Measurements from ENCODE around the gene XRRA1. TPM values are rescaled to one million over a fixed set of nuclear protein-coding genes. Genes with fewer than 3 reads are reported as not detected.

XRRA1 gene
- total RNA-seq, 1 experiment from 2014 or later = 23.5 TPM

DNA sequence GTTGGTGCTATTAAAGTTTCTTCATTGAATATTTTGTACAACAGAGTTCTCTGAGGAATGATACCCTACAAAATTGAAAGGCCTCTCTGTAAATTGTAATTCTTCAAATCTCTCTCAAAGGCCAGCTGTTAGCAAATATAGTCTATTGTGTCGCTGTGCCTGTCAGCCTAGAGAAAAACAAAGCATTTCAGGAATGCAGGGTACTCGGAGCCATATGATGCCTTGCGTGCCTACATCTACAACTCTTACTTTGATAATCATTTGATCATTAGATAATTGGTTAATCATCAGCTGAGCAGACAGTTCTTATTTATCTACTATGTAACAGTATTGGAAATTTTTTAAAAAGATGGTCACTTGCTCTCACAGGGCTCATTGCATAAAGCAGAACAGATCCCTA, 132.9 kb downstream of the XRRA1 start:
- Histone ChIP-seq H3K9me3 (ENCODE audit: low read length) (no peaks in the 10 kb centered on the region), H2AFZ (ENCODE audit: low read length) (no peak overlapping the region), H3K79me2 (ENCODE audit: low read length) (no peaks in the 10 kb centered on the region), H3K4me1 (ENCODE audit: insufficient read depth, low read length) (peaks cover 5% of the 10 kb centered on the region; the same call in 1 of the 2 replicates), H3K36me3 (ENCODE audit: low read depth, low read length) (peaks cover 15% of the 10 kb centered on the region), H3F3A (ENCODE audit: low read length, unreplicated experiment) (no peaks in the 10 kb centered on the region), H3K4me3 (ENCODE audit: low read length) (no peak overlapping the region), H3K4me2 (ENCODE audit: low read length) (no peak overlapping the region), H3K9me2 (replicated peaks; ENCODE audit: low read length) (no peaks in the 10 kb centered on the region), H3K9ac (ENCODE audit: low read length) (no peak overlapping the region), H3K27ac (ENCODE audit: low read length) (no peak overlapping the region), H4K20me1 (ENCODE audit: low read length) (no peaks in the 10 kb centered on the region; the same call in 1 of the 2 replicates), H3K27me3 (ENCODE audit: low read length) (no peaks in the 10 kb centered on the region)
- ATAC-seq = no peak
- intact Hi-C loops (cut with micrococcal nuclease) = no loop called here
- no peak for DNase-seq
- CTCF ChIA-PET = interaction anchor here (0.6 kb wide), 1 partner anchor 330 kb away, joined by 3 read pairs; no protein-coding TSS in a partner anchor
- no TSS peak for BruUV-seq (replicated peaks)
- TF ChIP-seq, protein P1, sequence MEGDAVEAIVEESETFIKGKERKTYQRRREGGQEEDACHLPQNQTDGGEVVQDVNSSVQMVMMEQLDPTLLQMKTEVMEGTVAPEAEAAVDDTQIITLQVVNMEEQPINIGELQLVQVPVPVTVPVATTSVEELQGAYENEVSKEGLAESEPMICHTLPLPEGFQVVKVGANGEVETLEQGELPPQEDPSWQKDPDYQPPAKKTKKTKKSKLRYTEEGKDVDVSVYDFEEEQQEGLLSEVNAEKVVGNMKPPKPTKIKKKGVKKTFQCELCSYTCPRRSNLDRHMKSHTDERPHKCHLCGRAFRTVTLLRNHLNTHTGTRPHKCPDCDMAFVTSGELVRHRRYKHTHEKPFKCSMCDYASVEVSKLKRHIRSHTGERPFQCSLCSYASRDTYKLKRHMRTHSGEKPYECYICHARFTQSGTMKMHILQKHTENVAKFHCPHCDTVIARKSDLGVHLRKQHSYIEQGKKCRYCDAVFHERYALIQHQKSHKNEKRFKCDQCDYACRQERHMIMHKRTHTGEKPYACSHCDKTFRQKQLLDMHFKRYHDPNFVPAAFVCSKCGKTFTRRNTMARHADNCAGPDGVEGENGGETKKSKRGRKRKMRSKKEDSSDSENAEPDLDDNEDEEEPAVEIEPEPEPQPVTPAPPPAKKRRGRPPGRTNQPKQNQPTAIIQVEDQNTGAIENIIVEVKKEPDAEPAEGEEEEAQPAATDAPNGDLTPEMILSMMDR (conservative IDR thresholded peaks at IDR 0.05; ENCODE audit: low read depth, low read length) = no peak
- TF ChIP-seq EZH2 (IDR thresholded peaks at IDR 0.05; ENCODE audit: low read length, unreplicated experiment) (no peak), EZH2phosphoT487 (IDR thresholded peaks at IDR 0.05; ENCODE audit: borderline replicate concordance, low read length) (no peak)
- POLR2A ChIA-PET (ENCODE audit: unreplicated experiment) = no interaction called here

DNA sequence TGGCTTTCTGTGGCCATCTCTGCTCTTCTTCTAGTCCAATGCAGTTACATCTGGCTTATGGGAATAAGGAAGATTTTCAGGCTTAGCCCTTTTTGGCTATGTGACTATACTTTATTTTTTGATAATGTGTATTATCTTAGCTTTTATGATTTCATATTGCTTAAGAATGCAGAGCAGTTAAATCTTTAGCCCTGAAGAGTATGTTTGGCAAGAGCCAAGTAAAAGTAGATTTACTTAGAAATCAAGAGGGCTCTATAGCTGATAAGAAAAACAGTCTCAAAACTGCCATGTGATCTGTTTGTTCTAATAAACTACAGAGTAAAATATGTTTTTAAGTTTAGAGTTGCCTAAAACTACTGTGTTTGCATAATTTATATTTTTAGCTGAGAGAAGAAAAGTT, 139.1 kb downstream of the XRRA1 start:
- ATAC-seq (no peak), DNase-seq (no peak)
- Histone ChIP-seq H3K9me3 (ENCODE audit: low read length) (no peaks in the 10 kb centered on the region), H3K4me2 (ENCODE audit: low read length) (no peak overlapping the region), H3K27me3 (ENCODE audit: low read length) (no peaks in the 10 kb centered on the region), H3K9ac (ENCODE audit: low read length) (no peak overlapping the region), H3K9me2 (replicated peaks; ENCODE audit: low read length) (no peaks in the 10 kb centered on the region), H3K36me3 (ENCODE audit: low read depth, low read length) (peaks cover 9% of the 10 kb centered on the region; the same call in 1 of the 2 replicates), H3K27ac (ENCODE audit: low read length) (no peak overlapping the region), H3K4me1 (ENCODE audit: insufficient read depth, low read length) (peaks cover 8% of the 10 kb centered on the region), H4K20me1 (ENCODE audit: low read length) (no peaks in the 10 kb centered on the region), H3K79me2 (ENCODE audit: low read length) (peaks cover 17% of the 10 kb centered on the region), H3K4me3 (ENCODE audit: low read length) (no peak overlapping the region), H2AFZ (ENCODE audit: low read length) (no peak overlapping the region), H3F3A (ENCODE audit: low read length, unreplicated experiment) (no peaks in the 10 kb centered on the region)
- CTCF ChIA-PET = no interaction called here
- TF ChIP-seq EZH2phosphoT487 (IDR thresholded peaks at IDR 0.05; ENCODE audit: borderline replicate concordance, low read length) = no peak
- TF ChIP-seq, protein P1 (conservative IDR thresholded peaks at IDR 0.05; ENCODE audit: low read depth, low read length) = no peak
- TF ChIP-seq EZH2 (IDR thresholded peaks at IDR 0.05; ENCODE audit: low read length, unreplicated experiment) = no peak
- no TSS peak for BruUV-seq (replicated peaks)
- POLR2A ChIA-PET (ENCODE audit: unreplicated experiment) = no interaction called here
- intact Hi-C loops (cut with micrococcal nuclease) = no loop called here

DNA sequence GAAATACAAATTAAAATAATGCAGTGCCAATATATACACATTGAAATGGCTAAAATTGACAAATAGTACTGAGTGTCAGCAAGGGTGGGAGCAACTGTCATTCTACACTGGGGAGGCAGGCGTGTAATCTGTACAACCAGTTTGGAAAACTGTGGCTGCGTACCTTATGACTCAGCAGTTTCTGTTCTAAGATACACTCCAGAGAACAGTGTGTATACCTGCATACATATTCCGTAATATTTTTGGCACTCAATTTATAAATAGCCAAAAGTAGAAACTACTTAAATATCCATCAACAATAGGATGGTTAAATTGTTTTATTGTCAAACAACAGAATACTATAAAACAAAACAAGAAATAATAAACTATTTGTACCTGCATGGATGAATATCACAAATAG, 142.6 kb downstream of the XRRA1 start:
- intact Hi-C loops (cut with micrococcal nuclease) = no loop called here
- peak; percentile 40; the same call in 1 of the 2 replicates for ATAC-seq
- H4K20me1 ChIP-seq (ENCODE audit: low read length) = no peaks in the 10 kb centered on the region
- H3K27ac ChIP-seq (ENCODE audit: low read length) = no peak overlapping the region
- H3K36me3 ChIP-seq (ENCODE audit: low read depth, low read length) = peaks cover 9% of the 10 kb centered on the region; the same call in 1 of the 2 replicates
- peak; percentile 51 for DNase-seq
- TF ChIP-seq EZH2phosphoT487 (IDR thresholded peaks at IDR 0.05; ENCODE audit: borderline replicate concordance, low read length) (no peak), EZH2 (IDR thresholded peaks at IDR 0.05; ENCODE audit: low read length, unreplicated experiment) (no peak)
- TF ChIP-seq, protein P1 (conservative IDR thresholded peaks at IDR 0.05; ENCODE audit: low read depth, low read length) = no peak
- BruUV-seq (replicated peaks) = no TSS peak
- peaks cover 8% of the 10 kb centered on the region for H3K4me1 ChIP-seq (ENCODE audit: insufficient read depth, low read length)
- H3F3A ChIP-seq (ENCODE audit: low read length, unreplicated experiment) = no peaks in the 10 kb centered on the region
- no peak overlapping the region for H2AFZ ChIP-seq (ENCODE audit: low read length)
- CTCF ChIA-PET = no interaction called here
- H3K27me3 ChIP-seq (ENCODE audit: low read length) = no peaks in the 10 kb centered on the region
- no peak overlapping the region for H3K4me3 ChIP-seq (ENCODE audit: low read length)
- no peaks in the 10 kb centered on the region for H3K9me3 ChIP-seq (ENCODE audit: low read length)
- POLR2A ChIA-PET (ENCODE audit: unreplicated experiment) = no interaction called here
- peaks cover 39% of the 10 kb centered on the region for H3K79me2 ChIP-seq (ENCODE audit: low read length)
- no peaks in the 10 kb centered on the region for H3K9me2 ChIP-seq (replicated peaks; ENCODE audit: low read length)
- H3K4me2 ChIP-seq (ENCODE audit: low read length) = peak overlapping the region; percentile 21; the same call in 1 of the 2 replicates
- H3K9ac ChIP-seq (ENCODE audit: low read length) = no peak overlapping the region

All from PC-3 (cell line).